ENCODE measurements around the gene ASCC1.

Gene ASCC1

GRCh38 chr10:72097448-72098300 lies 118.4 kb downstream of the ASCC1 start:
- no peak for DNase-seq (ENCODE audit: low spot score)

DNA sequence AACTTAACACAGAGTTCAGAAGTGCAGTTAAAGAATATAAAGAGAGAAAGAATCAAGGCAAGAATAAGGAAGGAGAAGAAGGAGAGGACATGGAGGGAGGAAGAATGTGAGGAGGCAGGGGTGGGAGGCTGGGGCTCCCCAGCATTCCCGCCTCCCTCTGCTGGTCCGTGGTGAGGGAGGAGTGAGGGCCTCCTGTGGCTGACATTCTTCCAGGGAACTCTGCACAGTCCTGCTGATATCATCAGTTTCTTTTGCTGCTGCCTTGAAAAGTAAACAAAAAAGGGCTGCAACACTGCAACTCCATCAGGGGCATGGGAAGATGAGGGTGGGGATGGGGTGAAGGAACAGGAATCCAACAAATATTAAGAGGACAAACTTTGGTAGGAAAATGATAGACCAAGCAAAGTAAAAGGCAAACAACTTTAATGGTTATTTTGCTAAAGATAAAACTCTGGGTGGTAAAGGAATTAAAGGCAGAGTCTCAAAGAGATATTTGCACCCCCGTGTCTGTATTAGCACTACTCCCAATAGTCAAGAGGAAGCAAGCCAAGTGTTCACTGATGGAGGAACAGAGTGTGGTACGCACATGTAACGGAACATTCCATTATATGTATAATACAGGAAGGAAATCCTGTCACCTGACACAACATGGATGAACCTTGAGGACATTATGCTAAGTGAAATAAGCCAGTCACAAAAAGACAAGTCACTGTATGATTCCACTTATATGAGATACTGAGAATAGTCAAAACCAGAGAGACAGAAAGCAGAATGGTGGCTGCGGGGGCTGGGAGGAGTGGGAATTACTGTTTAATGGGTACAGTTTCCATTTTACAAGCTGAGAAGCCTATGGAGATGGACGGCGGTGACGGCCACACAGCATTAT lies 119.7 kb downstream of the ASCC1 start:
- no peak for DNase-seq (ENCODE audit: low spot score)

DNA sequence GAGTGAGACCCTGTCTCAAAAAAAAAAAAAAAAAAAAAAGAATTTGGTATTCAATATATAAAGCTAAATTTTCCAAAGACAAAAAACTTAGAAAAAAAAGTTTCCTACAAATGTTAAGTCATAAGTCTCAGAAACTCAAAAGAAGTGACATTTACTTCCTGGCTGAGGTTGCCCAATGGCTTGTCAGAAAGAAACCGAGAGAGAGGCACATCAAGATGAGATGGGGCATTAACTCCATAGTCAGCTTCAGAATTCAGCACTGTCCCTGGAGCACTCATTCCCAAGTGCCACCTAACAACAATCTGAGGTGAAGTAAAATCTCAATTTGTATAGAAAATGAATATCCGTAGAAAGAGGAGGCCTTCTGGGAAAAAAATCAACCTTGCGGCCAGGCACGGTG lies 120.9 kb downstream of the ASCC1 start:
- DNase-seq (ENCODE audit: low spot score) = no peak

- DNase-seq (ENCODE audit: low spot score) = no peak
These were observed 121.5 kb downstream of the ASCC1 start for GRCh38 chr10:72094574-72094973.

DNA sequence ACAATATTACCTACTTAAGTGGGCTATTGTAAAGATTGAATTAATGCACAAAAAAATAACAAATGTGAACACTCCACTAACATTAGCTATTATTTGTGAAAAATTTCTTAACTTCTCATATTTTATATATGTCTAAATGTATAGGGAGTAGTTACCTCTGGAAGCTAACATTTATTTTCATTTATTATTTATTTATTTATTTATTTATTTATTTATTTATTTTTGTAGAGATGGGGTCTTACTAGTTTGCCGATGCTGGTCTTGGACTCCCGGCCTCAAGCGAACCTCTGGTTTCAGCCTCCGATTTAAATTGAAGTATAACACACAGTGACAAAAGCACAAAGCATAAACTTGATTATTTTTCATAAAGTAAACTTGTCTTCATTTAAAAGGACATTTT lies 122.6 kb downstream of the ASCC1 start:
- DNase-seq (ENCODE audit: low spot score) = no peak

DNA sequence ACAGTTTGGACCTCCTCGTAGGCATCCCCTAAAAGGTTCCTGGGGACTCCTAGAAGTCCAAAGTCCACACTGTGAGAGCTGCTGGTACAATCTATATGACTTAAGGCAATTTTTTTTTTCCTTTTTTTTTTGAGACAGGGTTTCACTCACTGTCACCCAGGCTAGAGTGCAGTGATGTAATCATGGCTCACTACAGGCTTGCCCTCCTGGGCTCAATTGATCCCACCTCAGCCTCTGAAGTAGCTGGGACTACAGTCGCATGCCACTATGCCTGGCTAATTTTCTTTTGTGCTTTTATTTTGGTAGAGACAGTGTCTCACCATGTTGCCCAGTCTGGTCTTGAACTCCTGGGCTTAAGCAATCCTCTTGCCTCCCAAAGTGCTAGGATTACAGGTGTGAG lies 123.1 kb downstream of the ASCC1 start:
- DNase-seq (ENCODE audit: low spot score) = no peak

DNA sequence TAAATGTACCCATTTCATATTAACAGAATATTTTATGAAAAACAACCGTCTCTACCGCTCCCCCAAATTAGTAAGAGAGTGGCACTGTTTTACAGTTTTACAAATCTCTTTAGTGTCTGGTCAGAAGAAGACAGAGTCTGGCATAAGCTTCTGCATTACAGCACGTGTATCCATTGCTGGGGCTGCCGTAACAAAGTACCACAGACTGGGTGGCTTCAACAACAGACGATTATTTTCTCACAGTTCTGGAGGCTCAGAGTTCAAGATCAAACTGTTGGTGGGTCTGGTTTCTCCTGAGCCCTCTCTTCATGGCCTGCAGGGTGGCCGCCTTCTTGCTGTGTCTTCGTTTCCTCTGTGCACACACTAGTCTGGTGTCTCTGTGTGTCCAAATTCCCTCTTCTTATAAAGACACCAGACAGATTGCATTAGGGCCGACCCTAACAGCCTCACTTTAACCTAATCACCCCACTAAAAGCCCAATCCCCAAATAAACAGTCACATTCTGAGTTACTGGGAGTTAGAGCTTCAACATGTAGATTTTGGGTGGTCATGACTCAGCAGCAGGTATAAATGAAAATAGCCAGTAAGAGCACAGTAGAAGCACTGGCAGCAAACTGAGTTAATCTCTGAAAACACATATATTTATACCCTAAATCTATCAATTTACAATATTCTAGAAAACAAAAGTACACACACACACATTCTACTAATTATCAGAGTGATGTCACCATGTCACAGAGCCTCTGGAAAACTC lies 123.7 kb downstream of the ASCC1 start:
- no peak for DNase-seq (ENCODE audit: low spot score)

DNA sequence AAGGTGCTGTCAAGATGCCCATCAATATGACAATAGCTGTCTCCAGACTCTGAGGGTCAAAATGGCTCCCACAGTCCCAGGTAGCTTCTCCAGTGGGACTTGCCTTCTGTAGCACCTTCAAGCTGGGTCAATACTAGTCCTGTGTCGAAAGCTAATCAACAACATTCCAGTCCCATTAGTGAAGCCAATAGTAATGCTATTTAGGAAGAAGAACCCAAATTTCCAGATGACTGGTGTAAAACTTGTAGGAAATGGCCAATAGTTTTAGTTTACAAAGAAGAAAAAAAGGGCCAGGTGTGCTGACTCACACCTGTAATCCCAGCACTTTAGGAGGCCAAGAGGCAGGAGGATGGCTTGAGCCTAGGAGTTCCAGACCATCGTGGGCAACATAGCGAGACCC lies 125.8 kb downstream of the ASCC1 start:
- no peak for DNase-seq (ENCODE audit: low spot score)

DNA sequence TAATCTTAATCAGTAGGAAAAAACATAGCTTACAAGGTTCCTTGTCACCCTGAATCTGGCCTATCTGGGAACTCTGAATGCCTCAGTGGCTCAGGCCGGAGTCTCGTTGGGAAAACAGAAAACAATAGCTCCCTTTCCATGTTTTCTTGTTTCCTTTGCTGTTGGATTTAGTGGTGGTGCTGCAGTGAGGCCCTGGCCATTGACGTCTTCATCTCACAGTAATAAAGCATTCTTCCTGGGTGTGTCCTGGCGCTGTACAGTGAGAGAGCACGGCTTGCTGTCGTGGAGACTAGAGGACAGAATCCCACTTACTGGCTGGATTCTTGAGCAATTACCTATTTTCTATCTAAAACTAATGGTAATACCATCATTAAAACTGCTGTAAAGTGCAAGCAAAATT lies 126.5 kb downstream of the ASCC1 start:
- no peak for DNase-seq (ENCODE audit: low spot score)

DNA sequence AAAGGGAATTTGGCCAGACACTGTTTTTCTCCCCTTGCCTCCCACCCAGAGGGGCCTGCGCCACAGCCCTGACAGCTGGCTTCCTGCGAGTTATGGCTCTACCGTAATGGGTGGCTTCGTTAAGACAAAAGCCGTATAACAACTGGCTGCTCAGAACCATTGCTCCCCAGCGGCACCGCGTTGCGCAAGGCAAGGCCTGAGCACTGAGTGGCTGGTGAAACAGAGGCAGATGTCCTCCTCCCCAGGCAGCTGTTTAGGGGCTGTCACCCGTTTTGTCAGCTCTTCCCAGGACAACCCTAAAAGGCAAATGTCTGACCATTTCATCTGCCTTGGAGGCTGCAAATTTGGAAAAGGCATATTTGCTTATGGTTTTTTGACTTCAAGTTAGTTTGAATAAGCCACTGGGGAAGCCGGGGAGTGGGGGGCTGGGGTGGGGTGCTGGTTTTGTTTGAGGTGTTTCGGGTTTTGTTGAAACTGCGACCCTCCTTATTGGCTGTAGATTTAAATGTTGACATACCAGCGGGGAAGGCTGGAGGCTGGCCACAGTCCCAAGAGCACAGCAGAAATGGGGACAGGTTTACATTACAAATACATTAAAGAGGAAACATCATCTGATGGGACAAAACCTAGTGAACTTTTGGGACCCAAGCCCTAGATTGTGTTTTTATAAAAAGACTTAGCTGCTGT lies 127.0 kb downstream of the ASCC1 start:
- no peak for DNase-seq (ENCODE audit: low spot score)

DNA sequence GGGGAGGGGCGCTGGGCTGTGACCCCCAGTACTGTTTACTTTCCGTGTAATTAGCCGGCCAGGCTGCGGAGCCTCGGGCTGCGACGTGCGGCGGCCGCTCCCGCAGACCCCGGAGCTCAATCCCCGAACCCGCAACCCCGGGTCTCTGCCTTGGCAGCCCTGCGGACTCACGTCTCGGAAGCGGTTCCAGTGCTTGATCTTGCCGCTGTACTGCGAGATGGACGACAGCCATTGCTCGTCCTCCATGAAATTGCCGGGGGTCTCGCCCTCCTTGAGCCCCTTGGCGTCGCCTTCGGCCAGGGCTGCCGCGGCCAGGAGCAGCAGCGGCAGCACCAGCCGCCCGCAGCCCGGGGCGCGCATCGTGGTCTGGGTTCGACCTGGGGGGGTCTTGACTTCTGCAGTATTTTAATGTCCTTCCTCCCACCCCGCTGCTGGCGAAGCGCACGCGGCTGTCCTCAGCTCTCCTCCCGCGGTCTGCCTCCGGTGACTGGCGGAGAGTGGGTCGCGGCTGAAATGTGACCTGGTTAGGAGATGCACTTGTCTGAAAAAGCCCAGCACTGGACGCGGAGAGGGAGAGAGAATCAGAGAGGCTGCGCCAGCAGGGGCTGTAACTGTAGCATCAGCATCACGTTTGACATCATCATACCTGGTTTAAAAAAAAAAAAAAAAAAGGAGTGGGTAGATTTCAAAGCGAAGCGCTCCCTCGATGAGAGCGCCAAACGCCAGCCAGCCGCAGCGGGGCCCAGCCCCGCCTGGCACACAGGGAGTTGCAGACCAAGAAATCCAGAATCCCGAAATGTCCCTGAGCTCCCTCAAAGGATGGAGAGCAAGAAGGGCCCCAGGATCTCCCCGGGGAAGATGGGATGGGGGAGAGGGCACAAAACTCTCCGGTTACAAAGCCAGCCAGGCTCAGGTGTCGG lies 127.8 kb downstream of the ASCC1 start, which contains the start of gene SPOCK2:
TSS of gene SPOCK2 (minus strand) at position 583 of the 920 bp plus-strand sequence. CDS start at position 360, 223 bp downstream.
- DNase-seq (ENCODE audit: low spot score) = no peak

- no peak for DNase-seq (ENCODE audit: low spot score)
These were observed 128.6 kb downstream of the ASCC1 start for GRCh38 chr10:72087392-72087968.

- peak; percentile 69 for DNase-seq (ENCODE audit: low spot score)
These were observed 129.3 kb downstream of the ASCC1 start for GRCh38 chr10:72086466-72087391.

DNA sequence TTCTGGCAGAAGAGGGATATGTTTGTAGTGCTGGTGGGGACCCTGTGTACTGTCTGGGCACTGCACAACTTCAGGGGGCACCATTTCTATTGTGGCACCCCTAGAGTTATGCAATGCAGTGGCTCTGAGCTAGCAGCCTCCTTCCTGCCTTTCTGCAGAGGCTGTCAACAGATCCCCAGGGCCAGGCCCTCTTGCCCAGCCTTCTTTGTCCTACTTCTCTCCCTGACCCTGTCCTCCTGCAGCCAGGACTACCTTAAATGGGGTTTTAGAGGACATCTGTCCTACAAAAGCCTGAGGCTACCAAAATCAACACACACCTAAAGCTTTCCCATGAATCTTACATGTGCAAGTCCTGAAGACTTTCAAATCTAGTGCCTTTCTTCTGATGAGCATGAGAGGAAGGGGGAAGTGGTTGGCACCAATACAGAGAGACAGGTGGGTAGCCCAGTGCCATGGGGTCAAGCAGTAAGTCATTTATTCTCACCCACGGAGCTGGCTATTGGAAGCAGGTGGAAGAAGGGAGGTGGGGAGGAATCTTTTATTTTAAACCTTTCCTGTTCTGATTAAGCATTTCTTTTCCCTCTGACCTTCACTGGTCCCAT lies 130.1 kb downstream of the ASCC1 start:
- DNase-seq (ENCODE audit: low spot score) = no peak

GRCh38 chr10:72085166-72085565 lies 130.9 kb downstream of the ASCC1 start:
- DNase-seq (ENCODE audit: low spot score) = no peak

- no peak for DNase-seq (ENCODE audit: low spot score)
These were observed 132.2 kb downstream of the ASCC1 start for GRCh38 chr10:72083790-72084459.

DNA sequence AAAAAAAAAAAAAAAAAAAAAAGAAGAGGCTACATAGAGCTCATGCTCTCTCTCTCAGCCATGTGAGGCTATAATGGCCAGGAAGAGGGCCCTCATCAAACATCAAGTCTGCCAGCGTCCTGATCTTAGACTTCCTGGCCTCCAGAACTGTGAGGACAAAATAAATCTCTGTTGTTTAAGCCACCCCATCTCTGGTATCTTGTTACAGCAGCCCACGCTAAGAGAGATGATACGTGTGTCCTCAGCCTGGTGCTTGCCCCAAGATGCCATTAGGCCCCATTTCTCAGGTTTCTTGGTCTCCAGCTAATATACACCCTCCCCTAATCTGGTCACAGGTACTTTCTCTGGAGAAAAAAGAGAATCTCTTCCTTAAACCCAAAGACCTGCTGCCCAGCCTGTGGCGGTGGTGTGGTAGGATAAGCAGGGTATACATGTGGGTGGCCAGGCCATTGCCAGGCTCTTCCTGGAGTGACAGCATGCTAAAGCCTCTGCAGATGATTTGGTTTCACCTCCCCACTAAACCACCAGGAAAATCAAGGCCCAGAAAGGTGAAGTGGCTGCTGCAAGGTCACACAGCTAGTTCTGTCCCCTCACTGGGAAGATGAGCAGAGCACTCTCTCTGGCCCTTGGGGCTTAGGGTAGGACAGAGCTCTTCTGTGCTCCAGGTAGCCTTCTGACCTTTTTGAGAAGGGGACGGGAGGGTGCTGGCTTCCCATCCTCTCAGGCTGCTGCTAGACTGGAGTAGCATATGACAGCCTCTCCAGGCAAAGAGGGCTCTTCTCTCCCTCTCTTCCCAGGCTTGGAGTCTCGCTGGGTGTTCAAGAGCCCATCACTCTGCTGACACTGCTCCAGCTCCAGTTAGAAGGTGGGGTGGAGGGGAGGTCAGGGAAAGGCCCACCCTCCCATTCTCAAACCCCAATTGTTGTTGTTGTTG lies 133.0 kb downstream of the ASCC1 start:
- DNase-seq (ENCODE audit: low spot score) = no peak

All from ecto neural progenitor cell (in vitro differentiated cells).